HepG2 (cell line): ENCODE measurements around the gene XPO5. TPM values are rescaled to one million over a fixed set of nuclear protein-coding genes. Genes with fewer than 3 reads are reported as not detected.

ENCODE experiments used
- DMAP1 ChIP-seq: IDR thresholded peaks from 2 replicates; pipeline ENCODE4 v1.6.1; 2016
- MEIS2 ChIP-seq: sonication (generic); formaldehyde crosslinking; IDR thresholded peaks from 2 replicates; pipeline ENCODE4 v1.9.0; 2021; ENCODE audit warnings: mild to moderate bottlenecking, missing genetic modification reagents
- MYNN ChIP-seq: sonication (generic); formaldehyde crosslinking; IDR thresholded peaks from 2 replicates; pipeline ENCODE4 v1.4.0; 2020; ENCODE audit warnings: mild to moderate bottlenecking, low read depth, missing genetic modification reagents
- NCOA2 ChIP-seq: sonication (generic); formaldehyde crosslinking; IDR thresholded peaks from 2 replicates; pipeline ENCODE4 v1.8.0; 2022; ENCODE audit warnings: inconsistent platforms
- NFIB ChIP-seq: sonication (generic); formaldehyde crosslinking; IDR thresholded peaks from 2 replicates; pipeline ENCODE4 v1.9.0; 2021; ENCODE audit warnings: missing genetic modification reagents, mild to moderate bottlenecking, borderline replicate concordance
- NFYB ChIP-seq: sonication (generic); formaldehyde crosslinking; IDR thresholded peaks from 2 replicates; pipeline ENCODE4 v1.4.0; 2020; ENCODE audit warnings: missing genetic modification reagents
- NRL ChIP-seq: sonication (generic); formaldehyde crosslinking; IDR thresholded peaks from 2 replicates; pipeline ENCODE4 v1.5.0; 2020; ENCODE audit warnings: missing genetic modification reagents, mild to moderate bottlenecking, moderate library complexity, borderline replicate concordance
- SNRNP70 ChIP-seq: fragments of 200-400 bp; formaldehyde crosslinking; IDR thresholded peaks from 2 replicates; pipeline ENCODE4 v1.6.1; 2017; ENCODE audit warnings: mild to moderate bottlenecking, low read depth, low read length, moderate library complexity
- TP53 ChIP-seq: sonication (generic); formaldehyde crosslinking; conservative IDR thresholded peaks from 2 replicates; pipeline ENCODE4 v1.4.0; 2020; ENCODE audit warnings: missing genetic modification reagents
- YEATS4 ChIP-seq: sonication (generic); formaldehyde crosslinking; IDR thresholded peaks from 2 replicates; pipeline ENCODE4 v1.4.0; 2020; ENCODE audit warnings: missing genetic modification reagents, borderline replicate concordance
- ZNF160 ChIP-seq: sonication (generic); formaldehyde crosslinking; IDR thresholded peaks from 2 replicates; pipeline ENCODE4 v1.8.0; 2022; ENCODE audit warnings: mild to moderate bottlenecking, inconsistent platforms, missing genetic modification reagents
- ZNF264 ChIP-seq: sonication (generic); formaldehyde crosslinking; IDR thresholded peaks from 2 replicates; pipeline ENCODE4 v1.4.0; 2020; ENCODE audit warnings: missing genetic modification reagents
- ZNF282 ChIP-seq: fragments of 450-650 bp; IDR thresholded peaks from 2 replicates; pipeline ENCODE4 v1.6.1; 2018; ENCODE audit not compliant: partially characterized antibody
- ZNF512 ChIP-seq: sonication (generic); formaldehyde crosslinking; IDR thresholded peaks from 2 replicates; pipeline ENCODE4 v1.4.0; 2020; ENCODE audit warnings: mild to moderate bottlenecking, missing genetic modification reagents
- ZNF598 ChIP-seq: sonication (generic); formaldehyde crosslinking; IDR thresholded peaks from 2 replicates; pipeline ENCODE4 v1.5.1; 2020; ENCODE audit warnings: mild to moderate bottlenecking, missing genetic modification reagents, borderline replicate concordance
- ZNF704 ChIP-seq: sonication (generic); formaldehyde crosslinking; IDR thresholded peaks from 2 replicates; pipeline ENCODE4 v1.8.1; 2023; ENCODE audit warnings: mild to moderate bottlenecking, inconsistent platforms, moderate library complexity, missing genetic modification reagents, borderline replicate concordance
- ZNF720 ChIP-seq: sonication (generic); formaldehyde crosslinking; IDR thresholded peaks from 2 replicates; pipeline ENCODE4 v1.4.0; 2020; ENCODE audit warnings: missing genetic modification reagents
- ZNF737 ChIP-seq: sonication (generic); formaldehyde crosslinking; IDR thresholded peaks from 2 replicates; pipeline ENCODE4 v1.5.0; 2020; ENCODE audit warnings: missing genetic modification reagents, mild to moderate bottlenecking, borderline replicate concordance
- ZNF782 ChIP-seq: sonication (generic); formaldehyde crosslinking; IDR thresholded peaks from 2 replicates; pipeline ENCODE4 v1.4.0; 2020; ENCODE audit warnings: missing genetic modification reagents, mild to moderate bottlenecking, borderline replicate concordance
- ZNF788 ChIP-seq: sonication (generic); formaldehyde crosslinking; IDR thresholded peaks from 2 replicates; pipeline ENCODE4 v1.5.0; 2020; ENCODE audit warnings: mild to moderate bottlenecking, missing genetic modification reagents, borderline replicate concordance
- polyA plus RNA-seq, 8 experiments: library from polyadenylated mRNA; depleted of rRNA in 3 of 8; stranded (reverse) in 7 of 8; unstranded in 1 of 8; fragments of >200 nt; fragmentation: Illumina TruSeq in 4 of 8; extraction: Trizol in 4 of 8; gene quantifications; 2 replicates each; pipeline versions ENCODE4 v1.2.1 to v1.2.3, GENCODE V29; 2011 to 2016; ENCODE audit warnings: low read depth in 4 of 8, missing spikeins in 1 of 8, mixed read lengths in 1 of 8; ENCODE audit not compliant: insufficient read depth in 1 of 8
- total RNA-seq, 5 experiments: library from RNA; depleted of rRNA; stranded (reverse); fragments of >200 nt; fragmentation: Illumina TruSeq; extraction: Trizol; gene quantifications; 2 replicates each; pipeline ENCODE4 v1.2.3, GENCODE V29; 2016; ENCODE audit warnings: low read depth in 1 of 5
- TF ChIP-seq, protein P1 (sequence below): sonication (generic); formaldehyde crosslinking; IDR thresholded peaks from 2 replicates; pipeline ENCODE4 v1.8.0; 2022; ENCODE audit warnings: missing genetic modification reagents, mild to moderate bottlenecking, moderate library complexity, borderline replicate concordance

XPO5 gene
- total and polyA plus RNA-seq, 2 of the 13 experiments (the other 11 are each of a cell fraction or from before 2014, with no cell fraction given): 52.2 to 68.0 TPM

DNA sequence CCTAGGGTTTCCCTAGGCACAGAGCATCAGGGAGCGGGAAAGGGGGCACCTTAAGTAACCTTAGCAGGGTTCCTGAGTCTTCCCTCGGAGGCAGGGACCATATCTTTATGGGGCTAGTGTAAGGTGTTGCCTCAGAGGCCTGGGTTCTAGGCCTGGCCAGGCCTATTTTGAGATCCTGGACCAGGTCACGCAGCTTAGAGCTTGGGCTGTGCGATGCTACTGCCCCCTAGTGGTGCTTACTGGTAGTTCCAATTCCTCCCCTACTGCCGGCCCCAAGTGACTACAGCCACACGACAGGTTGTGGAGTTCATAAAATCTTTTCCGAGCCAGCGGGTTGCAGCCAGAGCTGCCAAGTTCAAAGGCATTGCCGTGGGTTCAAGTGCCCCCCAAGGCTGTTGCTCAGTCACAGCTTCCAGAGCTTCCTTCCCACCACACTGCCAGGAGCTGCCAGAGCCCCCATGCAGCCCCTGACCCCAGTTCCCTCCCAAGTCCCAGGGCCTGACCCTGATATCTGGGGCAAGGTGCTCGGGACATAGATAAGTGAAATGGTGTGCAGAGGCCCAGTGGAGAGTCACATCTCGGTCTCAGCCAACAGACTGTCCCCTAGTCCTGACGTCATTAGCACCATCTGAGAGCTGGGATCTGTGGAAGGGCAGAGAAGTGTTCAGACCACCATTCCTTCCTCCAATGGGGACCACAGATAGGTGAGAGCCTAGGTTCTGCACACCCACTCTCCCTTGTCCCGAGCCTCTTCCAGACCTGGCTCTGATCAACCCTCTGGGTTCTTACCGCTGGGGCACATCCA lies 69.0 kb downstream of the XPO5 start (continued):
- TF ChIP-seq ZNF512 (CRISPR knock-in tag): no peak
- TF ChIP-seq SNRNP70: no peak
- no peak for TF ChIP-seq NFYB (CRISPR knock-in tag)
- TF ChIP-seq TP53: no peak
- no peak for TF ChIP-seq ZNF264
- 0 out of 2 replicates have a peak, but pooled peaks have one; percentile 38 for TF ChIP-seq NRL (CRISPR knock-in tag)
- TF ChIP-seq ZNF782 (CRISPR knock-in tag): no peak
- TF ChIP-seq ZNF160 (CRISPR knock-in tag): no peak
- 0 out of 2 replicates have a peak, but pooled peaks have one; percentile 33 for TF ChIP-seq DMAP1 (CRISPR knock-in tag)
- no peak for TF ChIP-seq ZNF282
- peak; percentile 22; the same call in 1 of the 2 replicates for TF ChIP-seq MYNN (CRISPR knock-in tag)
- TF ChIP-seq NCOA2 (CRISPR knock-in tag): no peak
- TF ChIP-seq YEATS4 (CRISPR knock-in tag): no peak
- 0 out of 2 replicates have a peak, but pooled peaks have one; percentile 21 for TF ChIP-seq ZNF598 (CRISPR knock-in tag)
- TF ChIP-seq ZNF704 (CRISPR knock-in tag): no peak
- no peak for TF ChIP-seq NFIB
- no peak for TF ChIP-seq MEIS2 (CRISPR knock-in tag)
- TF ChIP-seq ZNF720: no peak
- TF ChIP-seq, protein P1, sequence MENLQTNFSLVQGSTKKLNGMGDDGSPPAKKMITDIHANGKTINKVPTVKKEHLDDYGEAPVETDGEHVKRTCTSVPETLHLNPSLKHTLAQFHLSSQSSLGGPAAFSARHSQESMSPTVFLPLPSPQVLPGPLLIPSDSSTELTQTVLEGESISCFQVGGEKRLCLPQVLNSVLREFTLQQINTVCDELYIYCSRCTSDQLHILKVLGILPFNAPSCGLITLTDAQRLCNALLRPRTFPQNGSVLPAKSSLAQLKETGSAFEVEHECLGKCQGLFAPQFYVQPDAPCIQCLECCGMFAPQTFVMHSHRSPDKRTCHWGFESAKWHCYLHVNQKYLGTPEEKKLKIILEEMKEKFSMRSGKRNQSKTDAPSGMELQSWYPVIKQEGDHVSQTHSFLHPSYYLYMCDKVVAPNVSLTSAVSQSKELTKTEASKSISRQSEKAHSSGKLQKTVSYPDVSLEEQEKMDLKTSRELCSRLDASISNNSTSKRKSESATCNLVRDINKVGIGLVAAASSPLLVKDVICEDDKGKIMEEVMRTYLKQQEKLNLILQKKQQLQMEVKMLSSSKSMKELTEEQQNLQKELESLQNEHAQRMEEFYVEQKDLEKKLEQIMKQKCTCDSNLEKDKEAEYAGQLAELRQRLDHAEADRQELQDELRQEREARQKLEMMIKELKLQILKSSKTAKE (CRISPR knock-in tag): no peak
- no peak for TF ChIP-seq ZNF788 (CRISPR knock-in tag)
- no peak; the same call in 1 of the 2 replicates for TF ChIP-seq ZNF737
